Activated T-cell treated with anti-CD3 and anti-CD28 coated beads, Interleukin-2, amount 50 U/mL, for 24 hours (primary cell): ENCODE results near the gene TMOD1.
A peak's percentile ranks its signal among the peaks of the same experiment; 100 is the strongest.
"Not testable (repeated sequence)": the region's sequence is repeated elsewhere in the genome, so short reads cannot be mapped to it uniquely, and the experiment has no call there.

Source experiments
- DNase-seq: peaks from one replicate; pipeline ENCODE4 v3.0.0-alpha.2; 2020
- H3K27ac Mint-ChIP-seq: 2 replicates; pipeline ENCODE4 v1.8.0; 2020; ENCODE audit warnings: mild to moderate bottlenecking, mixed read lengths
- H3K27me3 Mint-ChIP-seq: 2 replicates; pipeline ENCODE4 v1.8.0; 2020; ENCODE audit warnings: mixed read lengths
- H3K36me3 Mint-ChIP-seq: 2 replicates; pipeline ENCODE4 v1.8.0; 2020; ENCODE audit warnings: low read depth, mixed read lengths
- H3K4me1 Mint-ChIP-seq: 2 replicates; pipeline ENCODE4 v1.8.0; 2020; ENCODE audit warnings: low read depth, mixed read lengths
- H3K4me3 Mint-ChIP-seq: 2 replicates; pipeline ENCODE4 v1.8.0; 2020; ENCODE audit warnings: mild to moderate bottlenecking, moderate library complexity, mixed read lengths
- H3K9me3 Mint-ChIP-seq: 2 replicates; pipeline ENCODE4 v1.8.0; 2020; ENCODE audit warnings: mixed read lengths

TMOD1 gene

DNA sequence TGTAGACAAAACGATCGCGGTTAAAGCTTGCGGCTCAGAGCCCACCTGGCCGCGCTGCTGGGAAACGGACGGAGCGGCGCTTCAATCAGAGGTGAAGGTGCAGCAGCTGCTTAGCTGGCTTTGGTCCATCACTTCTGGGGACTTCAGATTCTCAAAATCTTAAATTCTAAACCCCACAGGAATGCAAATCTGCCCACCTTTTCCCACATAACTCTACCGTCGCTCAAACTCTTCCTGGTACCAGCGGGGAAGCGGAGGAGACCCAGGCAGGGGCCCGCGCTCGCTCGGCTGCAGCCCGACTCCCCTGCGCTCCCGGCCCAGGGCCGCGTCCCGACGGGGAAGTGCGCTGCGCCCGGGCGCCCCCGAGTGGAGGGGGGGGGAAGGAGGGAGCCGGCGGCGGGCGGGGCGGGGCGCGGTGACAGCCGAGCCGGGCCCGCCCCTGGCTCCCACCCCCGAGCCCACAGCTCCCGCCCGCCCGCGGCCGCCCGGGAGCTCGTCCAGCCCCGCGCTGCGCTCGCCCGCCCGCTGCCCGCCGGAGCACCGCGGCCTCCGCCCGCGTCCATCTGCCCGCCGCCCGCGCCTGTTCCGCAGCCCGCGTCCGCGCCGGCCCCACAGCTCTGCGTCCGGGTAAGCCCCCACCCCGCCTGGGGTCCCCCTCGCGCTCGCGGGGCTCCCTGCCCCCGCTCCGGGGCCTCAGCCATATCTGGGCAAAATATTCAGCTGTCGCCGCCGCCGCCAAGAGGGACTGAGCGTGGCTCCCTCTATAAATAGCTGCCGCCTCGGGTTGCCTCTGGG is at the start of gene TMOD1:
Gene TMOD1, plus strand, starts transcription at position 490 of the 795 bp plus-strand sequence. CDS start 22,523 bp downstream, outside the sequence.
- Mint-ChIP-seq H3K27ac (no peak within 1 kb of the TSS), H3K4me1 (peaks cover 17% of the 10 kb centered on the region), H3K36me3 (peaks cover 9% of the 10 kb centered on the region), H3K4me3 (peak within 1 kb of the TSS; percentile 72), H3K27me3 (peaks cover 27% of the 10 kb centered on the region), H3K9me3 (no peaks in the 10 kb centered on the region)
- DNase-seq: peak; percentile 65

DNA sequence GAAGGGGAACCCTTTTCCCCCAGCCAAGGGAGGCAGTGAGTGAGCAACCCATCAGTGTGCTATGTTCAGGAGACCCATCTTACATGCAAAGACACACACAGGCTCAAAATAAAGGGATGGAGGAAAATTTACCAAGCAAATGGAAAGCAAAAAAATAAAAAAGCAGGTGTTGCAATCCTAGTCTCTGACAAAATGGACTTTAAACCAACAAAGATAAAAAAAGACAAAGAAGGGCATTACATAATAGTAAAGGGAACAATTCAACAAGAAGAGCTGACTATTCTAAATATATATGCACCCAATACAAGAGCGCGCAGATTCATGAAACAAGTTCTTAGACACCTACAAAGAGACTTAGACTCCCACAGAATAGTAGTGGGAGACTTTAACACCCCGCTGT is 47.9 kb upstream of the TMOD1 start:
- peaks cover 28% of the 10 kb centered on the region for H3K36me3 Mint-ChIP-seq

DNA sequence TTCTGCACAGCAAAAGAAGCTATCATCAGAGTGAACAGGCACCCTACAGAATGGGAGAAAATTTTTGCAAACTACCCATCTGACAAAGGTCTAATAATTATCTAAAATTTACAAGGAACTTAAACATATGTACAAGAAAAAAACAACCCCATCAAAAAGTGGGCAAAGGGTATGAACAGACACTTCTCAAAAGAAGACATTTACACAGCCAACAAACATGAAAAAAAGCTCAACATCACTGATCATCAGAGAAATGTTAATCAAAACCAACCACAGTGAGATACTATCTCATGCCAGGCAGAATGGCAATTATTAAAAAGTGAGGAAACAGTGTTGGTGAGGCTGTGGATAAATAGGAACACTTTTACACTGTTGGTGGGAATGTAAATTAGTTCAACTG is 44.6 kb upstream of the TMOD1 start:
- H3K36me3 Mint-ChIP-seq: peaks cover 18% of the 10 kb centered on the region
- not testable (repeated sequence) for H3K27me3 Mint-ChIP-seq, H3K4me1 Mint-ChIP-seq, DNase-seq, H3K9me3 Mint-ChIP-seq, H3K27ac Mint-ChIP-seq, H3K4me3 Mint-ChIP-seq

More for the DNA sequence above, 47.9 kb upstream of the TMOD1 start:
- H3K27ac Mint-ChIP-seq, H3K9me3 Mint-ChIP-seq, DNase-seq, H3K4me1 Mint-ChIP-seq, H3K4me3 Mint-ChIP-seq, H3K27me3 Mint-ChIP-seq: not testable (repeated sequence)

DNA sequence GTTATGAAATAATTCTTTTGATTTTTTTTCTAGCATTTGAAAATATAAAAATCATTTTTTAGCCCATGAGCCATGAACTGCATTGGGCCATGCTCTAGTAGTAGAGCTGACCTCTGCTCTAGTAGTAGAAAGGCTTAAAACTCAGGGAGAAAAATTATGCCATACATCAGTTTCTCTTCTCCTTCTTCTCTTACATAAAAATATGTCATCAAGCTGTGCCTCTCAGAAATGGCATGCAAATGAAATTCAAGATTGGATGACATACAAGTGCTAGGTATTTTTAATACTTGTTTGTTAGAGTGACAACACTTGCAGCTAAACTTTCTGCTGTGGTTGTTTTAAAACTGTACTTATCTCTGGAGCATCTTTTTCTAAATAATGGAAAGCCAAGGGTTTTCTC is 42.1 kb upstream of the TMOD1 start:
- no peak for DNase-seq
- Mint-ChIP-seq H3K4me1 (no peaks in the 10 kb centered on the region), H3K27me3 (no peaks in the 10 kb centered on the region), H3K36me3 (peaks cover 6% of the 10 kb centered on the region), H3K9me3 (no peaks in the 10 kb centered on the region), H3K27ac (no peak overlapping the region), H3K4me3 (no peak overlapping the region)

DNA sequence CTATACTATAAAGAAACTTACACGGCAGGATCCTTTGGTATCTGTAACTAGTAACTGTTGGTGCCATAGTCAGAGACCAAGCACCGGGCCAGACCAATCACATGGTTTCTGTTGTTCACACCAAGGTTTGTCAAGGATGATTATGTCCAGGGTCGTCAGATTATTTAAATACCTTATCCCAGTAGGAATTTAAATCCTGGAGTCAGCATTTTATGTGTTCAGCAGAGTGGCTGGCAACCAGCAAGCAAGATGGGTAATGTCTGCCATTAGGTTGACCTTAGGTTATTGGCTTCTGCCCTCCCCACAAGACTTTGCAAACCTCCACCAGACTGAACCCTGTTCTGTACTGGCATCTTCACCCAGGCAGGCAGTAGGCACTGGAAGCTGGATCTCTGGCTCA is 39.3 kb upstream of the TMOD1 start:
- H3K4me3 Mint-ChIP-seq: no peak overlapping the region

DNA sequence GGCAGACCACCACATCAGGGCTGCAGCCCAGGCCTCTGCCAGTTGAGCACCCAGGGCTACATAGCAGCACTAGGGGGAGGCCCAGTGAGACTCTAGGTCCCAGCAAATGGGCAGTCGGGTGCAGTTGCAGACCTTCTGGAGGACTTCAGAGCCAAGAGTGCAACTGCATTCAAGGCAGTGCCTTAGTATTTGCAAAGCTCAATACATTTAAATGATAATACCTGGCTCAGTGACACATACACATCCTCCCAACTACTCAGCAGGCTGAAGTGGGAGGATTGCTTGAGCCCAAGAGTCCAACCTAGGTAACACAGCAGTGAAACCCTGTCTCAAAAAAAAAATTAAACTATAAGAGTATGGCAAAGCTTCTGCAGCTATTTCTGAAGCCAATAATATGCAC is 38.6 kb upstream of the TMOD1 start:
- no peak overlapping the region for H3K4me3 Mint-ChIP-seq
- no peaks in the 10 kb centered on the region for H3K9me3 Mint-ChIP-seq
- no peaks in the 10 kb centered on the region for H3K27me3 Mint-ChIP-seq
- no peaks in the 10 kb centered on the region for H3K4me1 Mint-ChIP-seq
- no peak for DNase-seq
- no peak overlapping the region for H3K27ac Mint-ChIP-seq
- peaks cover 25% of the 10 kb centered on the region for H3K36me3 Mint-ChIP-seq

More for the DNA sequence above, 39.3 kb upstream of the TMOD1 start:
- H3K27ac Mint-ChIP-seq: no peak overlapping the region
- no peaks in the 10 kb centered on the region for H3K4me1 Mint-ChIP-seq
- no peaks in the 10 kb centered on the region for H3K27me3 Mint-ChIP-seq
- peaks cover 25% of the 10 kb centered on the region for H3K36me3 Mint-ChIP-seq
- H3K9me3 Mint-ChIP-seq: no peaks in the 10 kb centered on the region
- no peak for DNase-seq

DNA sequence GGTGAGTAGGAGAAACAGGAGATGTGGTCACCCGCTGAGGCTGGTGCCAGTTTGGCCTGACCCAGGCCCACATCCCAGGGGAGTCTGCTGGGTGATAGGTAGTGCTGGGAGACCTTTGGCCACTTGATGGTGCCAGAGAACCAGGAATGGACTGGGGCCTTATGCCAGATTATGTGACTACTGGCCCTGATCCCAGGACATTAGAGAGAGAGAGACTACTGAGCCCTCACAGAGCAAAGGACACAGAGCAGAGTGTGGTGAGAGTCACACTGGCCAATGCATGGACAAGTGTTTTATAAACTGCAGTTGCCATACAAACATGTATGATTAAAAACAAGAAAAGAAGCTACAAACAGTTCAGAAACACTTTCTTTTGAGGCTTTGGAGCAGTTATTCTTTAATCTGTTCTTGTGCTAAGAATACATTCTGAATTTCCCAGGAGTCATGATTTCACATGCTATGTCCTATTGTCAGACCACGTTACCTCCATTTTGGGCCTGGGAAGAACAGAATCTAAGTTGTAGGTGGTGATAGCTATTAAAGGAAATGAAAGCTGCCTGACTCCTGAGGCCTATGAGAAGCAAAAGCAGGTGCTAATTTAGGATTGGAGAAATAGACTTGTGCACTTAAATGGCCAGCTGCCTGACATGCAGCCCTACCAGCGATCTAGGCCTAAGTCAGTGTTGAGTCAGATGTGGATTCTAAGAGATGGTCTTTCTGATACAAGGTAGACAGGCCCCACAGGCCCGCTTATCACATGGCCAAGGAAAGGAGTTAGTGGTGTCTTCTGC is 32.6 kb upstream of the TMOD1 start:
- H3K9me3 Mint-ChIP-seq: no peaks in the 10 kb centered on the region
- no peaks in the 10 kb centered on the region for H3K4me1 Mint-ChIP-seq
- H3K4me3 Mint-ChIP-seq: no peak overlapping the region
- H3K27ac Mint-ChIP-seq: no peak overlapping the region
- no peaks in the 10 kb centered on the region for H3K27me3 Mint-ChIP-seq
- peak; percentile 54 for DNase-seq
- peaks cover 39% of the 10 kb centered on the region for H3K36me3 Mint-ChIP-seq

DNA sequence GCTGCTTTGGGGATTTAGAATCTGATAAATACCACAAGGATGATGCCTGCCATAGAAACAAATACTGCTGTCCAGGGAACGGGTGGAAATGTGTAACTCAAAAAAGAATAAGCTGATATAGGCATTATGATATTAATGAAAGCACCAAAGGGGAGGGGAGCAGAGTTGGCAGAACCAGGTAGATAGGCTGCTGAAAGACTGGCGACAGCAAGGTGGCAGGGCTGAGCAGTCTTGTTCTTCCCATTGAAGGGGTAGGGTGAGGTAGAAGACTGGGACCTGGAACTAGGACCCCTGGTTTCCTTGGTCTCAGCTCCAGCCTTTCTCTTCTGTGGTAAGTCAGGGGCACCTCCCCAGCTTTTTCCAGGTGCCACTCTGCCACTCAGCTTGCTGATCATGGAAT is 31.4 kb upstream of the TMOD1 start:
- Mint-ChIP-seq H3K4me1 (no peaks in the 10 kb centered on the region), H3K36me3 (peaks cover 47% of the 10 kb centered on the region), H3K4me3 (no peak overlapping the region), H3K9me3 (no peaks in the 10 kb centered on the region), H3K27me3 (no peaks in the 10 kb centered on the region), H3K27ac (no peak overlapping the region)
- DNase-seq: no peak

DNA sequence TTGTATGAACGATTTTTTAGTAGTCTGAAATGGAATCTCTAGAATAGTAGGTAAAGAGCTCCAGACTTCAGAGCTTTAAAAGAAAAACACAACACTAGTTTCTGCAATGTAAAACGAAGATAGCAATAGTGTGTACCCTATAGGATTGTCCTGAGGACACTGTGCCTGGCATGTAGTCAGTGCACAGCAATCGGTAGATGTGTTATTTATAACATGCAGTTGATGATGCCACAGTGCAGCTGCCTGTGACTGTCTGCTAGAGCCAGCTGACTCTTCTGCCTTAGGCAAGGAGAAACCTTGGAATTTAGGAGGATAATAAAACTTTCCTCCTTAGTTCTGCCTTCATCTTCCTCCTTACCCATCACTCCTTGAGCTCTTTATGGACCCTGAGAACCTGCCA is 27.7 kb upstream of the TMOD1 start:
- Mint-ChIP-seq H3K27me3 (no peaks in the 10 kb centered on the region), H3K27ac (no peak overlapping the region), H3K4me3 (no peak overlapping the region), H3K36me3 (peaks cover 38% of the 10 kb centered on the region), H3K9me3 (no peaks in the 10 kb centered on the region), H3K4me1 (no peaks in the 10 kb centered on the region)
- DNase-seq: no peak

DNA sequence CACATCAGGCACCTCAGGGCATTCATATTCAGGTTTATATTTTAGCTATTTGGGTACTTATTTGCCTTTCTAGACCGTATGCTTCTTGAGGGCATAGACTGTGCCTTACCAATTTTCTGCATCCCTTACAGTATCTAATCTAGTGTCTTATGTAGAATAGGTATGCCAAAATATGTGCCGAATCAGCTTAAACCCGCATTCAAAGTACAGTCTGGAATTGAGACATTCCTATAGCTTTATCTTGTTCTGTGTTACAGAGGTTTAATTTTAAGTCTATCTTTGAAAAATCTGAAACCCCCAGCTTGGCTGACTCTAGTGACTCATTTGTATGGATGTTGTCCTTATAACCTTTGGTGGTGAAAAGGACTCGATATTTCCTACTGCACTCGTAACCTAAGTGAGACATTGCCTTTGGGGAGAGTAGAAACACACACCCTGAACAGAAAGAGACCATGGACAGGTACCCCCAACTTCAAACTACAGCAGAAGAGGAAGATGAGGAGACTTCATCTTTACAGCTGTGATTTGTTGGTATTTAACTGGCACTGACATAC is 27.0 kb upstream of the TMOD1 start:
- H3K4me1 Mint-ChIP-seq: no peaks in the 10 kb centered on the region
- DNase-seq: no peak
- no peaks in the 10 kb centered on the region for H3K9me3 Mint-ChIP-seq
- H3K27ac Mint-ChIP-seq: no peak overlapping the region
- peaks cover 45% of the 10 kb centered on the region for H3K36me3 Mint-ChIP-seq
- H3K27me3 Mint-ChIP-seq: no peaks in the 10 kb centered on the region
- H3K4me3 Mint-ChIP-seq: no peak overlapping the region

DNA sequence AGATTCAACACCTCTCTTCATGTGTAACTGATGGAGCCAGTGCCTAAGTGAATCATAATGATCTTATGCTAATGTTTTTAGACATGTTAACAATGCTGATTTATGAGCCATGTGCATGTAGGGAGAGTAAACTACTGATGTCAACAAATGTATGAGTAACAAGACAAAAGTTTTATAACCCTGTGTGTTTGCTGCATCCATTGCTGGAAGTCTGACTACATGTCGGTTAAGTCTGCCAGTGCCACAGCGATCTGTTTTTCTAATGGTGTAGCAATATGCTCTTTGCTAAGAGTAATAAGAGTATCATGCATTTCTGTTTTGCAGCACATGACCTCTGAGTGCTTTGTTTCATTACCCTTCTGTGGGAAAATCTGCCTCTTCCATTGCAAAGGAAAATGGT is 26.4 kb upstream of the TMOD1 start:
- Mint-ChIP-seq H3K27ac (no peak overlapping the region), H3K4me3 (no peak overlapping the region), H3K27me3 (no peaks in the 10 kb centered on the region), H3K9me3 (no peaks in the 10 kb centered on the region), H3K4me1 (no peaks in the 10 kb centered on the region), H3K36me3 (peaks cover 50% of the 10 kb centered on the region)
- DNase-seq: no peak

DNA sequence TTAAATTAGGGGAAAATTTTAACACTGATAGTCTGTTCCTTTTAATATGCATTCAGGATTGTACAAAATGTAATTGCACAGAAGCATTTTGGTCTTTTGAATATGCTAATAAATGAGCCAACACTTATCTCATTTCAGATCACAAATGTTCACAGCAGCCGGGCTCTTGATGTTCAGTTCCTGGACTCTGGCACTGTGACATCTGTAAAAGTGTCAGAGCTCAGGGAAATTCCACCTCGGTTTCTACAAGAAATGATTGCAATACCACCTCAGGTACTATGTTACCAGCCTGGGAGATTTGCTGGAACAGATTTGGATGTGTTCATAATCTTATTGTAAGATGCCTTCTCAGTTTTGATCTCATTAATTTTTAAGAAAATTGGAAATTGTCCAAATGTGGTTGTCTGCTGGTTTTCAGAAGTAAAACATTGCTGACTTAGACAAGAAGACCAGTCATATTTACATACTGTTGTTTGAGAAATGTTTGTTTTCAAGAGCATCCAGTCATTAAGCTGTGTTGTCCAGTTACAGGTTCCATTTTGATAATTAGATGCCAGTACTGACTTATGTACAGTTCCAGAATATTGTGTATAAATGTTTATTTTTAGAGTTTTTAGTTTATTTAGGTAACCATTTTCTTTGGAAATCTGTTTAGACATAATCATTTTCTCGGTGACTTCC is 23.0 kb upstream of the TMOD1 start:
- Mint-ChIP-seq H3K9me3 (no peaks in the 10 kb centered on the region), H3K4me1 (no peaks in the 10 kb centered on the region), H3K4me3 (no peak overlapping the region), H3K27ac (no peak overlapping the region), H3K27me3 (no peaks in the 10 kb centered on the region), H3K36me3 (peaks cover 67% of the 10 kb centered on the region)
- no peak for DNase-seq

DNA sequence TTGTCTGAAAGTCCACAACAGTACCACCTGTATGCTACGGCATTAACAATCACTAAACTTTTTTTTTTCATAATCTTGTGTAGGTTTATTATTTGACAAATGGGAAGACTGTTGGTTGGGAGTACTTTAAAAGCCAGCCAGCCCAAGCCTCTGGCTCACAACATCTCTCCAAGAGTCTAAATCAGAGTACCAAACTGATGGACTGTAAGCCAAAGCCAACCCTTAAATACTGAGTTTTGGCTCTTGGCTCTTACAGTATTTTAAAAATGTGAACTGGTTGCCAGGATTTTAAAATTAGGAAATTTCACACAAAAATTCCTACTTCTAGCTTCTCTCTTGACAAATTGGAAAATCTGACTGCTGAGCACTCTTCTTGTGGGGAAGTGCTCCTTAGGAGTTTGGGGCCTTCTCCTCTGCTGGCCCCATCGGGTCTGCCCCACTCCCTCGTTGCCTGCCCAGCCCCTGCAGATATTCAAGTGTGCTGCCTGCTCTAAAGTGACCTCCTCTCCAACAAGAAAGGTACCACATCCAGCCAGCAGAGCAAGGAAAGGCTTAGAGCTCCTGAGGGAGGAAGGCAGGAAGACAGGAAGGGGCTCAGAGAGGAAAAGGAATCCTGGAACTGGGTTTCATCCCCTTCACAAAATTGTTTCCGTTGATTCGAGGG is 21.8 kb upstream of the TMOD1 start:
- Mint-ChIP-seq H3K27me3 (no peaks in the 10 kb centered on the region), H3K9me3 (no peaks in the 10 kb centered on the region), H3K36me3 (peaks cover 66% of the 10 kb centered on the region), H3K4me3 (no peak overlapping the region), H3K27ac (no peak overlapping the region), H3K4me1 (no peaks in the 10 kb centered on the region)
- DNase-seq: no peak

DNA sequence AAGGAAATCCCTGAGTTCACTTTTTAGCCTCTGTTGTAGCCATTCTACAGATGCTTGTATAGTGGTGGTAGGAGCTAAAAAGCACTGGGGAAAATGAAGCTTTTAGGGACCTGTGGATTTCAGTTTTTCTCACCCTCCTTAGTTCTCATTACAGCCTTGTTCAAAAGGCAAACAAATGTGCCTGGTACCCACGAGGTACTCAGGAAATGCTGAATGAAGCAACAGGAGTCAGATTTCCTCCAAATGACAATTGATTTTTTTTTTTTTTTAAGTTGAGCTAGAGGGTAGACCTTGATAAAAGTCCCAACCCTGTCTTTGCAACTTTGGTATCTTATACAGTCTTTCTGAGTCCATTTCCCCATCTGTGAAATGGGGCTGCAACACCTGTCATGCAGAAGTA is 21.3 kb upstream of the TMOD1 start:
- no peak overlapping the region for H3K4me3 Mint-ChIP-seq
- DNase-seq: no peak
- H3K27ac Mint-ChIP-seq: no peak overlapping the region
- H3K36me3 Mint-ChIP-seq: peaks cover 67% of the 10 kb centered on the region
- no peaks in the 10 kb centered on the region for H3K27me3 Mint-ChIP-seq
- H3K4me1 Mint-ChIP-seq: no peaks in the 10 kb centered on the region
- H3K9me3 Mint-ChIP-seq: no peaks in the 10 kb centered on the region
